ENCODE measurements around the gene ETS1.

Gene ETS1

GRCh38 chr11:128550261-128550821, 37.0 kb downstream of the ETS1 start:
- no peaks in the 10 kb centered on the region for H3K9me3 ChIP-seq (ENCODE audit: severe bottlenecking)
- no peaks in the 10 kb centered on the region for H3K4me1 ChIP-seq (ENCODE audit: insufficient read depth, poor library complexity, severe bottlenecking)
- no peak overlapping the region for H3K4me3 ChIP-seq (ENCODE audit: severe bottlenecking)
- ATAC-seq (ENCODE audit: low read depth) = no peak
- no peaks in the 10 kb centered on the region for H3K27me3 ChIP-seq (ENCODE audit: insufficient read depth, poor library complexity, severe bottlenecking)
- H3K36me3 ChIP-seq (ENCODE audit: low read depth) = no peaks in the 10 kb centered on the region
- H3K27ac ChIP-seq (ENCODE audit: poor library complexity, severe bottlenecking) = no peak overlapping the region
- TF ChIP-seq CTCF (IDR thresholded peaks at IDR 0.05; ENCODE audit: poor library complexity, severe bottlenecking) = no peak
- DNase-seq (ENCODE audit: low spot score) = no peak

- no peaks in the 10 kb centered on the region for H3K4me1 ChIP-seq (ENCODE audit: insufficient read depth, poor library complexity, severe bottlenecking)
- no peak for TF ChIP-seq CTCF (IDR thresholded peaks at IDR 0.05; ENCODE audit: poor library complexity, severe bottlenecking)
- no peak for ATAC-seq (ENCODE audit: low read depth)
- H3K9me3 ChIP-seq (ENCODE audit: severe bottlenecking) = no peaks in the 10 kb centered on the region
- H3K36me3 ChIP-seq (ENCODE audit: low read depth) = no peaks in the 10 kb centered on the region
- no peak overlapping the region for H3K27ac ChIP-seq (ENCODE audit: poor library complexity, severe bottlenecking)
- H3K4me3 ChIP-seq (ENCODE audit: severe bottlenecking) = no peak overlapping the region
- no peak for DNase-seq (ENCODE audit: low spot score)
- H3K27me3 ChIP-seq (ENCODE audit: insufficient read depth, poor library complexity, severe bottlenecking) = no peaks in the 10 kb centered on the region
Measured at GRCh38 chr11:128549256-128549944, 38.0 kb downstream of the ETS1 start.

- peak; percentile 86 for ATAC-seq (ENCODE audit: low read depth)
- TF ChIP-seq CTCF (IDR thresholded peaks at IDR 0.05; ENCODE audit: poor library complexity, severe bottlenecking) = no peak
- no peaks in the 10 kb centered on the region for H3K9me3 ChIP-seq (ENCODE audit: severe bottlenecking)
- no peaks in the 10 kb centered on the region for H3K4me1 ChIP-seq (ENCODE audit: insufficient read depth, poor library complexity, severe bottlenecking)
- H3K36me3 ChIP-seq (ENCODE audit: low read depth) = no peaks in the 10 kb centered on the region
- peak overlapping the region; percentile 11 for H3K4me3 ChIP-seq (ENCODE audit: severe bottlenecking)
- no peaks in the 10 kb centered on the region for H3K27me3 ChIP-seq (ENCODE audit: insufficient read depth, poor library complexity, severe bottlenecking)
- no peak for DNase-seq (ENCODE audit: low spot score)
- no peak overlapping the region for H3K27ac ChIP-seq (ENCODE audit: poor library complexity, severe bottlenecking)
Measured at GRCh38 chr11:128548649-128549255, 38.6 kb downstream of the ETS1 start.

- no peaks in the 10 kb centered on the region for H3K27me3 ChIP-seq (ENCODE audit: insufficient read depth, poor library complexity, severe bottlenecking)
- DNase-seq (ENCODE audit: low spot score) (no peak), ATAC-seq (ENCODE audit: low read depth) (no peak)
- H3K4me1 ChIP-seq (ENCODE audit: insufficient read depth, poor library complexity, severe bottlenecking) = no peaks in the 10 kb centered on the region
- TF ChIP-seq CTCF (IDR thresholded peaks at IDR 0.05; ENCODE audit: poor library complexity, severe bottlenecking) = no peak
- H3K4me3 ChIP-seq (ENCODE audit: severe bottlenecking) = peak overlapping the region; percentile 11
- no peak overlapping the region for H3K27ac ChIP-seq (ENCODE audit: poor library complexity, severe bottlenecking)
- no peaks in the 10 kb centered on the region for H3K9me3 ChIP-seq (ENCODE audit: severe bottlenecking)
- no peaks in the 10 kb centered on the region for H3K36me3 ChIP-seq (ENCODE audit: low read depth)
Measured at GRCh38 chr11:128547946-128548648, 39.3 kb downstream of the ETS1 start.
